Fibroblast of skin of right biceps (primary cell): ENCODE results near the gene ABHD12.

Source experiments
- DNase-seq: peaks from one replicate; pipeline ENCODE4 v3.0.0-alpha.2; 2013

Gene ABHD12

DNA sequence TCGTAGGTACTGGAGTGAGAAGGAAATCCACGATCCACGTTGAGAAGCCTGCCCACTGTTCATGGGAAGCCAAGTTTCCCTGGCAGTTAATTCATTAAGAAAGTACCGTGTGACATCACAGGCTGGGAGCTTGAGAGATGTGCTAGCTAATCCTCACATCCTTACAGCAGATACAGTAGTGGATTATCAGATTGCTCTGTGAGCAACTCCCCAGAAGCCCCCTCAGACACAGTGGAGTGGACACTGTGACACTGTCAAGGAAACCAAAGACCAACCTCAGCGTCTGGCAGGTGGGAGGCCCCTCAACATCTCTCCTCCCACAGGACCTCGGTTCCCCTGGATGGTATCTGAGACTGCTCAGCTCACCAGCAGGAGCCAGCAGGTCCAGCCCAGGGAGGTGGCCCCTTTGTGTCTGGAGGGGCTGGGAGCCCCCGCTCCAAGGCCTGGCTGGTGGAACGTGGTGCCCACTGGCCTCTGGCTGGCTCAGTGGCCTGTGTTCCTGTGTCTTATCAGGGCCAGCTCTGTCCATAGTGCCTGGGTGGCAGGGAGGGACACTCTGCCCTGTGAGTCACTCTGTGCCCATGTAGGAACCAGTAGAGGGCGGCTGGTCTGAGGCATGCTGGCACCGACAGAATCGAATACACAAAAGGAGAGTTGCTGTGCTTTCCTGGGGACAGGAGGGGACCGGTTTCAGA, 135.5 kb downstream of the ABHD12 start:
- no peak for DNase-seq

DNA sequence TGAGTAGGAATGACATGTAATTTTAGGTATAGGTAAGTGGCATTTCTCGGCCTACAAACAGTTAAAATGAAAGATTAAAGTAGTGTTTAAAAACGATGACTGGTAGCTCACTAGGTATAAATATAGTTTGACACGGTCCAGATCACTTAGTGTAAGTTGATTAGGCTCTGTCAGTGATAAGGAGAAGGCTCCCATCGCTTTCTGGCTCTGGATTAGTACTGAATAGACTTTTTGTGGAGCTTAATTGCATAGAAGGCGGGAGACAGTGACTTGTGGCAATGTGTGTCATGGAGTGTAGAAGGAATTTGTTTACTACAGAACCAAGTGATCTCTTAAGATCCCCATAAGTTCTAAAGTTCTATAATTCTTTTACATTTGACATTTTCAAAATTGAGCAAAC, 136.1 kb downstream of the ABHD12 start:
- DNase-seq, result no peak

DNA sequence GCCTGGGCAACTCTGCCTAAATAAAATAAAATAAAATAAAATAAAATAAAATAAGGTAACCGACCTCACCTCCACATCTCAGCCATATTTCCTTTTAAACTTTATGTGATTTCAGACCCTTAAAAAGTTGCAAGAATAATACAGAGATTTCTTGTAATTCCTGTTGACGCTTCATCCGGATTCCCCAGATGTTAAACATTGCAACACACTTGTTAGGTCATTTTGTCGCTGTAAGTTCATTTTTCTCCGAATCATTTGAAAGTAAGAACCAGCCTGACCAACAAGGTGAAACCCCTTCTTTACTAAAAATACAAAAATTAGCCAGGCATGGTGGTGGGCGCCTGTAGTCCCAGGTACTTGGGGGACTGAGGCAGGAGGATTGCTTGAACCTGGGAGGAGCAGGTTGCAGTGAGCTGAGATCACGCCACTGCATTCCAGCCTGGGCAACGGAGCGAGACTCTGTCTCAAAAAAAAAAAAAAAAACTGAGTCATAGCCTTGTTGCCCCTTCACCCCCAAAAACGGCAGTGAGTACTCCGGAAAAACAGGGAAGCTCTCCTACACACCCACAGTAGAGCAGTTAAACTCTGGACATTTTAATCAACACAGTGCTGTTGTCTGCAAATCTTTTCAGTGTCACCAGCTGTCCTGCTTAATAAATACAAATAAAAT, 136.9 kb downstream of the ABHD12 start:
- no peak for DNase-seq

DNA sequence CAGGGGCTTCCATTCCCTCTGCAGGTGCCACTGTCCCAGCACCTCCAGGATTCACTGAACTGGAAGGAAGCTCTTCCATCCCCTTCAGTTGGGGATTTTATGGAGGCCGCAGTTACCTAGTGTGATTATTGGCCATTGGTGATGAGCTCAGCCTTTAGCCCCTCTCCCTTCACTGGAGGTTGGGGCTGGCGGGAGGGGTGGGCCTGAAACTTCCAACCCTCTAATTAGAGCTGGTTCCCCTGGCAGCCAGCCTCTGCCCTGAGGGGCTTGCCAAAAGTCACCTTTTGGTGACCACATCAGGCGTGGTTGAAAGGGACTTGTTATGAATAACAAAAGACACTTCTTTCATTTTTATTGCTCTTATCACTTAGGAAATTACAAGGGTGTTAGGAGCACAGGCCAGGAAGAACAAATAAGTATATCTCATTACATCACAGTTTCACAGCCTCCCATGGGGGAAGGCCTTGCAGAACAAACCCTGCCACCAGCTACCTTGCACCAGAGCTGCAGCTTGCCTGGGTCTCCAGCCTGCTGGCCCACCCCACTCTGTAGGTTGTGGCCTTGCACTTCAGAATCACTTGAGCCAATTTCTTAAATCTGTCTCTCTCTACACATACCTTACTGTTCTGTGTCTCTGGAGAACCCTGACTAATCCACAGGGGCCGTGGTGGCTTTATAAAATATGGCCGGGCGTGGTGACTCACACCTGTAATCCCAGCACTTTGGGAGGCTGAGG, 137.8 kb downstream of the ABHD12 start:
- DNase-seq, result no peak

DNA sequence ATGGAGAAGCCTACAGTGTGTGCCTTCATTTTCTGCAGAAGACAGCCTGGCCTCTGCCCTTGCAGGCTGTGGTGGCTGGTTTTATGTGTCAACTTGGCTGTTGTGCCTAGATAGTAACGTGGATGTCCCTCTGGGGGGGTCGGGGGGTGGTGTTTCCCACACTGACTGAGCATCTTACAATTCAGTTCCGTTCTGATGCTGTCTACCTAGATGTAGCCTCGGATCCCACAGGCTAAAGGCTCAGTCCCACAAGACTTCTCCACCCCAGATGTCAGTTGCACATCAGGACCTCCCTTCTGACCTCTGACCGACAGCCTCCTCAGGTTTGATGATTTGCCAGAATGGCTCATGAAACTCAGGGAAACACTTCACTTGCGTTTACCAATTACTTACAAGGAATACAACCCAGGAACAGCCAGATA, 138.4 kb downstream of the ABHD12 start:
- DNase-seq, result no peak

DNA sequence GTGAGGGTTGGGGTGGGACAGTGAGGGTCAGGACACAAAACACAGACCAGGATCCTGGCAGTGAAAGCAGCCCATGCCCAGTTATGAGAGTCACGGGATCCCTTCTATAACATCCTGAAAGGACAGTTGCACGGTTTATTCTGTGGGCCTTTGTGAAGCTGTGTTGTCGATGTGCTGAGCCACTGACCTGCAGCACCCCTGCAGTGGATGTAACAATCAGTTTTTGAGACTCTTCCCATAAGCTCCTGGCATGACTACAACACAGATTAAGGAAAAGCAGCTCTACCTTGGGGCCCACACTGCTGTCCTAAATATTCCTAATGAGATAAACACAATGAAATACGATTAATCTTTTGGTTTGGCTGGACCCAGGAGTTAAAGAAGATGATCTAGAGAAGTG, 139.1 kb downstream of the ABHD12 start:
- DNase-seq, result no peak

DNA sequence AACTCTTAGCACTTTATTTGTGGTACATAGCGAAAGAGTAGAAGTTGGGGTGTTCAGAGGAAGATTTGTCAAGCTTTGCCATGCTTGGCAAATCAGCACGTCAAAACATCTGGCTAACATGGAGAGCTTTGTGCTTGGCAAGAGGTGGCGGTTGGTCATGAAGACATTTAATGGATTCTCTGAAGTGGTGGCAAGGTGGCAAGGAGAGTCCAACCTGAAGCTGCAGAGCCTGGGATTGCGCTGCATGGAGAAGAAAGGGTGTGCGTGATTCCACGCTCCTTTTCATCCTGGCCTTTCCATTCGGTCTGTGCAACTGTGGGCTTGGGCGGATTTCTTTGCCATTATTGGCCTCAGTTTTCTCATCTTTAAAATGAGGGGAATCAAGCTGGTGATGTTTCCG, 139.6 kb downstream of the ABHD12 start:
- DNase-seq, result no peak

DNA sequence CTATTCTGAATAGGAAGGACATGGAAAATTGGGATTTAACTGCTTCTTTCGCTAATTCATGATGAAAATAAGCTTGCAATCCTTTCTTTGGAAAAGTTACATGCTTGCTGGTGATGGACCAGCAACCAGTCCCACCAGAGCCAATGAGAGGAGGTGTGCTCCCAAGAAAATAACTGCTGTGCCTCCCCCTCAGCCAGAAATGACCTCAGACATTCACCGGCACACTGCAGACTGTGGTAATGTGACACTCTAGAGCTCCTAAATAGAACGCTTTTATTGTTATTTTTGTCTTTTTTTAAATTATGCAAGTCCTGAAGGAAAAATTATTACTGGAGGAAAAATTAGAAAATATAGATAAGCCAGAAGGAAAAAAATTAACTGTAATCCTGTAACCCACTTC, 140.1 kb downstream of the ABHD12 start:
- no peak for DNase-seq
